NCI-H2227 (cell line): ENCODE measurements around the gene RNF186.
"Not testable (repeated sequence)": the region's sequence is repeated elsewhere in the genome, so short reads cannot be mapped to it uniquely, and the experiment has no call there.

Source experiments
- DNase-seq: peaks from one replicate; lab custom pipeline; 2025; ENCODE audit not compliant: unreplicated experiment; lab: John Stamatoyannopoulos, UW

The RNF186 gene

DNA sequence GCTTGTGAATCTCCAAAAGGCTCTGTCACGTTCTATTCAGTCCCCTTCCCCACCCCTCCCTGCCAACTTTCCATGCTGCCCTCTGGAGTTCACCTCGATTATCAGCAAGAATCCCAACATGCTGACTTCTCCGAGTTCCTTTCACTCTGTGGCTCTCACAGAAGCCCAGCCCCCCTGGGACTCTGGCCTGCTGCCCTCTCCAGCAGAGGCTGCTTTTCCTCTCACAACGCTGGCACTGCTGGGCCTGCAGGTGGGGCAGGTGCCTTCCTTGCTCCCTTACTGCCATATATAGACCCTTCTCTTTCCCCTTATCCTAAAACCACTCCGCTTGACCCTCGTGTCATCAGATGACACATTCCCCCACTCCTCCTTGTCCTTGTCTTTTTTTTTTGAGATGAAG lies 10.2 kb upstream of the RNF186 start:
- no peak for DNase-seq

DNA sequence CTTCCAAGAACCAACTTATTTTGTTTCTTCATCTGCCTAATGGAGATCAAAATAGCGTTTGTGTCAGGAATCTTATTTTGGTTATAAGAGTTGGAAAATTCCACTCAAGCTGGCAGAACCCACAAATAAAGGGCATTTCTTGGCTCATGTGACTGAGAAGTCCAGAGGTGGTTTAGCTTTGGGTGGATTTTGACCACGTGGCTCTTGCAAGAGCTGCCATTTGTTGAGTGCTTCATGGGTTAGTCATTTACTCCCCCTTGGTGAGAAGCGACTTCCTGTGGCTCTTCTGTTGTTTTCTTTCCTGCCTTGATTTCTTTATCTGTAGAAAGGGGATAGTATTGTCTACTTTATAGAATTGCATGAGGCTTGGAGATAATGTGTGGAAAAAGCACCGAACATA lies 9.5 kb upstream of the RNF186 start:
- no peak for DNase-seq

GRCh38 chr1:19824036-19824435 lies 9.0 kb upstream of the RNF186 start:
- no peak for DNase-seq

DNA sequence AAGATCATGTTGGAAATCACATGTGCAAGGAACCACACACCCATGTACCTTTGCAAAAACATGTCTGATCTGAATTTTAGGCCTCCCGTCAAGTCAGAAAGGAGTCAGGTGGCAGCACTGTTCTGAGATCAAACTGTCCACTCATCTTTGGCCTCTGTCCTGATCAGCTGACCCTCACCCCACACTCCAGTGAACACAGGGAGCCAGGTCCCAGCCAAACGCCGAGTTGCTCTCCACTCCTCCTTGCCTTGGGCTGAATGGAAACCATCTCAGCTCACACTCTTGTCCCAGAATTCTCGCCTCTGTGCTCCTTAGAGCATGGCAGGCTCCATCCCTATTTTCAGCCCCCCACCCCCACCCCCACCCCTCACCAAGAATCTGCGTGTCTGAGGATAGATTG lies 4.6 kb upstream of the RNF186 start:
- DNase-seq, result no peak

DNA sequence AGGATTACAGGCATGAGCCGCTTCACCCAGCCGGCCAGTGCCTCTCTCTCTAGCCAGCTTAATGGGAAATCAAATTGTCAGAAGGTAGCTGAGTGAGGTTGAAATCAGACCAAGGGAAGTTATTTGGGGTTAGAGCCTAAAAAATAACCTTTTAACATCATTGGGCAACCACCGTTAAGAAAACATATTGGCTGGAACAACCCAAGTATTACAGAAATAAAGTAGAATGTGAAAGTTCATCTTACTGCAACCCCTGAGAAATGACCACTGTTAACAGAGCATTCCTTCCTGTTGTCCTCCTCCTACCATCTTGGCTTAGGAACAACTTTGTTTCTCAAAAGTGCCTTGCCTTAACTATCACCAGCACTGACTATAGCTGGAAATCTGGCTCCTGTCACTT lies 3.2 kb upstream of the RNF186 start:
- no peak for DNase-seq

GRCh38 chr1:19817160-19817559 lies 2.1 kb upstream of the RNF186 start:
- no peak for DNase-seq

DNA sequence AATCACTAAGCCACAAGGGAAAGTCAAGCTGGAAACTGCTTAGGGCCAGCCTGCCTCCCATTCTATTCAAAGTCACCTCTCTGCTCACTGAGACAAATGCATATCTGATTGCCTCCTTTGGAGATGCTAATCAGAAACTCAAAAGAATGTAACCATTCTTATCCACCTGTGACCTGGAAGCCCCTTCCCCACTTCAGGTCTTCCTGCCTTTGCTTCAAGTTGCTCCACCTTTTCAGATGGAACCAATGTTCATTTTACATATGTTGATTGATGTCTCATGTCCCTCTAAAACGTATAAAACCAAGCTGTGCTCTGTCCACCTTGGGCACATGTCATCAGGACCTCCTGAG lies 1.6 kb upstream of the RNF186 start:
- DNase-seq, result not testable (repeated sequence)

DNA sequence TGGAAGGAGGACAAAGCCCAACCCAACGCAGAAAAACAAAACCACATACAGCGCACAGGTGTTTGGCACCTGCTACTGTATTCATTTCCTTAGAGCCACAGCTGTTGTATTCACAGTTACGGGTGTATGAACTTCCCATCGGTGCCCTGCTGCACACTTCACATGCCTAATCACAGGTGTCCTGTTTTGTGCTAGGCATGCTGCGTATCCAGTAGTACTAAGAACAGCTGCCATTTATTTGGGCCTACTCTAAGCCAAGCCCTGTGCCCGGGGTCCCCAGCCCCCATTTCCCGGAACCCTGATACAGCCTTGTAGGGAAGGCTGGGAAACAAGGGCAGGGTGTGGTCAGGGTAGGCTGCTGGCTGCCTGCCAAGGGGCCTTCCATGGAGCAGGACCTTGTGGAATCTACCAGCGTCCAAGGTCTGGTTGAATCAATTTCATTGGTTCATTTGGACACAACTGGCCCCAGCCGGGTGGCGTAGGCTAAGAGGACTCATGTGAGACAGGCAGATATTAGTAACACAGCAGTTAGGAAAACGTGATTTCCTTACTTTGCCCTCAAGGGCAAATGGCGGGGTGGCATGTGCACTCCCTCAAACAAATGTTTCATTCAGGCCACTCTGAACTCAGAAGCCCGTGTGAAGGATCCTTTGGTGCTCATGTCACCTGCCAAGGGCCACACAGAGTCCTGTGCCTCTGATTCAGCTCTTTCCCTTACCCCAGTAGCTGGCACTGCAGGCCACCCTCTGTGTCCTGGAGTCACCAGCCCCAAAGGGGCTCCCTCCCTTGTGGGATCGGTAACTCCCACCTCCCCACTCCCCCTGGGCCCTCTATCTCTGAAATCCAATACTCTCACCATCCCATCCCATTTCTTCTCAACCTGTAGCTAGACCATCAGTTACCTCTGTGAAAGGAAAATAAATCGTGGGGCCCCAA lies 986 bp upstream of the RNF186 start:
- DNase-seq, result no peak

DNA sequence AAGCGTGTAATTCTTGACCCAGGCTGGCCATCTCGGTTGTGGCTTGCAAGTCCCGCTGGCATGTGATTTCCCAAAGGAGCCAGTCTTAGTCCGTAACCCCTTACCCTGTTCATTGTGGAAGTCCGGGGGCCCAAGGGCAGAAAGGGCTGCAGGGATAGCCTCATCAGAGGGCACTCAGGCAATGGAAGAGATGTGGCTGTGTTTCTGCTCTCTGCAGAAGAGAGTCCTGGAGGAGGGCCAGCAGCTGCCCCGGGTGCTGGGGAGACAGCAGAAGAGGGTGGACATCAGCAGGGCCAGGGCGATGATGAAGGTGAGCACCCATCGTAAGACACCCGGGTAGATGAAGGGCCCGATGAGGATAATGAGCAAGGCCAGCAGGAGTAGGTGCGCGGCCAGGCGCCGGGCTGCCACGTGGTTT lies 830 bp downstream of the RNF186 start:
- DNase-seq, result no peak

DNA sequence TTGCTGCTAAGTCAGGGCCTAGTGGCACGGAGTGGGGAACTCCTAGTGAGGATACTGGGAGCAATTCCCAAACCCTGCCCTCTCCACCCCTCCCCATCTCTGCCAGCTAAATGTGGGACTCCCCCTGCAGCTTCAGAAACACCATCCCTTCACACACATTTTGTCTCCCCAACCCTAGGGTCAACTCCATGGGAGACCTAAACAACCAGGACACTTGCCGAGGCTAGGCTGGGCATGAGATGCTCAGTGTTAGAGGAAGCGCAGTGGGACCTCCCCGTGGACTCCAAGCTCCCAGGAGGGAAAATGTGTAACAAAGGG lies 1.5 kb downstream of the RNF186 start:
- DNase-seq, result no peak

DNA sequence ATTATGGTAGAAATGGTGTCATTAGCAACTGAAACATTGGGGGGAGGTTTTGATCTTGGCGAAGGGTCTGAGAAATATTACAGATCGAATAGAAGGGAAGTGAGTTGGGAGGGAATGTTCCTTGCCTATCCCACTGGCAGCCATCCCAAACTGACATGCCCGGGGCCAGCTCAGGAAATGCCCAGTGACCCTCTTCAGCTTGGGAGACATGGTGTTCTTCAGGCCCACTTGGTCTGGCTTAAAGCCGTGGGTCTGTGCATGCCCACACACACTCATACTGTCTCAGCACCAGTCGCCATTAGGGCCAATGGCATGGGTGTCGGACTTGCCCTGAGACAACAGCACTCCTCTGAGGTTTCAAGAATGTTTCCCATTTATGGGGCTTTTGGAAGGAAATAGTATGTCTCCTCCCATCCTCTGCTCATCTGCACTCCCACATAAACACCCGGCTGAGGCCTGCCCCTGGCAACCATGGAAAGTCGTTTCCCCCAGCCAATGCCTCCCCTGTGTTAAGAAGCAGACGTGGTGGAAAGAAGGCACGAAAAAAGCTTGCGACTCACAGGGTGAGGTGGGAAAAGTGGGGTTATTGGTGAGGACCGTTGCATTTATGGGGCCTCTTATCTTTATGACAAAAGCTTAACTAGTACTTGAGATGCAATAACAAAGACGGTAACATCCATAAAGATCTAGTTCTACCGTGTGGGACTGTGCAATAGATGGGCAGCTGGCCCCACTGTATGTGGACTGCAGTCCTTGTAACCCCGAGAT lies 2.0 kb downstream of the RNF186 start:
- DNase-seq, result no peak

GRCh38 chr1:19811206-19811851 lies 3.8 kb downstream of the RNF186 start:
- DNase-seq, result no peak

- DNase-seq, result peak; percentile 63
Measured at GRCh38 chr1:19809044-19809750, 5.9 kb downstream of the RNF186 start.

- DNase-seq, result no peak
Measured at GRCh38 chr1:19808351-19808750, 6.7 kb downstream of the RNF186 start.

GRCh38 chr1:19804831-19805251 lies 10.2 kb downstream of the RNF186 start:
- DNase-seq, result no peak

DNA sequence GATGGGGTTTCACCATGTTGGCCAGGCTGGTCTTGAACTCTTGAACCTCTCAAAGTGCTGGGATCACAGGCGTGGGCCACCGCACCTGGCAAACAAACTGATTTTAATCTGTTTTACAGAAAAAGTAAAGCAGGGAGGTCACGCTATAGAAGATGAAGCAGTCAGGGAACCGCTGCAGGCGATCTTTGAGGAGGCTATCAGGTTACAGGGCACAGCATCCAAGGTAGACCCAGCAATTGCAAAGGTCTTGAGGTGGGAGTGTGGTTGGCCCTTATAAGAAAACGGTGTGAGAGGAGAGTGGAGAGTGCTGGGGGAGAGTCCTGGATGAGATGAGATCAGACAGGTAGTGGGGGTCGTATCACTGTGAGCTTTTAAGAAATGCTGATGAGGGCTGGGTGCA lies 12.8 kb downstream of the RNF186 start:
- DNase-seq, result no peak

DNA sequence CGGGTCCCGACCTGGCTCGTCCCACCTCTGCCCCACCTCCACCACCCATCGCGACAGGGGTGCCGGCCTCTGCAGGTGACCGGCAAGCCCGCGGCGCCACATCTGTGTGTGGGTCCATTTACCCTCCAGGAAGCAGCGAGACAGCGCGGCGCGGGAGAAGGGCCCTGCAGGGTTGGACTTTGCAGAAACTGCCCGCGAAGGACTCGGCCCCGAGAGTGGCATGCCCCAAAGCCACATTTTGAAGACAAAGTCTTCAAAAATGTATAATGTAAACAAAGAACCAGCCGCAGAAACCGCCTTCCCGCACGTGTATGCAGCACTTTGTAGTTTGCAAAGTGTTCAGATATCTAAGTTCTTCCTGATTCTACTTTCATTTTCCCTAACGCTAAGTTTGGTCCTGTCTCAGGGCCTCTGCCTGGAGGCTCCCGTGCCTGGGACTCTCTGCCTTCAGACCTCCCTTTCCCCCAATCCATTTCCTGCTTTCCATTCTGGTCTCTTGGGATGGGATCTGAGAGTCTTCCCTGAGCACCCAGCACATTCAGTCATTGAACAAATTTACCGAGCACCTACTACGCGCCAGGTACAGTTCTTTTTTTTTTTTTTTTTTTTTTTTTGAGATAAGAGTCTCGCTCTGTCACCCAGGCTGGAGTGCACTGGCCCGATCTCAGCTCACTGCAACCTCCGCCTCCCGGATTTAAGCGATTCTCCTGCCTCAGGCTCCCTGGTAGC lies 14.8 kb downstream of the RNF186 start:
- peak; percentile 41 for DNase-seq

DNA sequence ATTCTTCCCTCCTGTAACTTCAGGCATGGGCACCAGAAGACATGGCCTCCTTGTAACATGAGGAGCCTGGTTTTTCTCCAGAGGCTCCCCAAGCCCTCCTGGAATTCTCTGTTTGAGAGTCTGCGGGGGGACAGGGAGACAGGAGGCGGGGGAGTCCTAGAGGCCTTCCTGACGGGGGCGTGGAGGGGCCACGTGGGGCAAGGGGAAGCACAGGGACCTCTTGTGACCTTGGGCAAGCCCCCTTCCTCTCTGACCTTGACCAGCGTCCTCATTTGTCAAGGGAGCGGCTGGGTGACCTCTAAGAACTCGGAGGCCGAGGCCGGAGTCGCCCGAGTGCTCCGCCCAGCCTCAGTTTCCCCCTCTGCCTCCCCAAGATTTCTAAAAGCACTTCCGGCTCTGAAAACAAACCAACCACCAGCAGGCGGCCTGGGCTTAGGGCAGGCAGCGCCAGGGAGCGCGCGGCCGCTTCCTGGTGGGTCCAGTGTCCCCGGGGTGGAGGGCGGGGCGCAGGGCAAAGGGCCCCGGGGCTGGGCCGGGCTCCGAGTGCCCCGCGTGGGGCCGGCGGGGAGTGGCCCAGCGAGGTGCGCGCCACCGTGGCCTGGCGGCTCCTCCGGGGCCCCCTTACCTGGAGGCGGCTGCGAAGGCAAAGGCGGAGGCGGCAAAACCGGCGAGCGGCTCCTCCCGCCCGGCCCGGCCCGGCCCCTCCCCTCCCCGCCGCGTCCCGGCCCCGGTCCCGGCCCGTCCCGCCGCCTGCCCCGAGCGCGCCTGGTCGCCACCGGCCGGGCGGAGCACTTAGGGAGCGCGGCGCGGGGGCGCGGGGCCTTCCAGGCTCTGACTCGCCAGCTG lies 15.6 kb downstream of the RNF186 start, which contains the start of gene TMCO4:
TSS of gene TMCO4 (minus strand) at position 687 of the 846 bp plus-strand sequence. CDS start 19,158 bp downstream, outside the sequence.
- peak; percentile 41 for DNase-seq

DNA sequence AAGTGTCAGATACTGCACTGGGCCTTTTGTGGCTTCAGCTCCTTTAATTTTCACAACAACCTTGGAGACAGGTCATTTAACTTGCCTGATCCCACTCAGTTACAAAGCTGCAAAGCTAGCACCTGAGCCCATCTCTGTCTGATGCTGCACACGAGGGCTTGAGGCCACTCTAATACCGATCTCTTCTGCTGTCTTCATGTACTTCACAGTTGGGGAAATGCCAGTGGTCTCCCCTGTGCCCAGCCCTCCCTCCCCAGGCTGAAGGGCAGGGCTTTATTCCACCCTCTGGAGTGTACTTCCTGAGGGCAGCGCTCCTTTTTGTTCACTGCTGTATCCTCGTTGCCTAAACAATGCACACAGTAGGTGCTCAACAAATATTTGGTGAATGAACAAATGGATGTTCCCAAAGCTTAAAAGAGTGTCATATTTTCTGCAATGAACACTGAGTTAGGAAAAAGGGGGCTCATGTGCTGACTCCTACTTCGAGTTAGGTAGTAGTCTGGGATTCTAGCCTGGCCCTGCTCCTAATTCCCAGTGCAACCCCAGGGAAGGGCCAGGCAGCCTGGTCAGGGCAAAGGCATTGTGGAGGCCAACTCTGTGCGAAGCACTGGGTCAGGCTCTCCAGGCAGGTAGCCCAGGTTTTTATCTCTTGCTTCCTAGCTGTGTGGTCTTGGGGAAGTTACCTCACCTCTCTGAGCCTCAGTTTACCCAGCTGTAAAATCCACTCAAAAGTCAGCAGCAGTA lies 16.4 kb downstream of the RNF186 start:
- no peak for DNase-seq
